Psoas muscle (tissue), 8 donors: ENCODE data around the gene ADGRF4. TPM values are rescaled to one million over a fixed set of nuclear protein-coding genes. Genes with fewer than 3 reads are reported as not detected.

Source experiments
- ATAC-seq, 4 donors: fragments of 200-7000 bp; cut with Tn5 transposase; one replicate each; pipeline ENCODE4 v1.9.1; 2020; ENCODE audit warnings: moderate library complexity in 3 of 4, mild to moderate bottlenecking in 2 of 4
- DNase-seq, 2 donors: peaks; one replicate each; pipeline ENCODE4 v3.0.0-alpha.2; 2020
- H3K27ac ChIP-seq: fragments of 200-600 bp; one replicate; pipeline ENCODE4 v1.8.0; 2022
- H3K27me3 ChIP-seq, 3 donors: fragments of 200-600 bp in 1 of 3; one replicate each; pipeline versions ENCODE4 v1.6.1 to v1.8.0; 2013 to 2022; ENCODE audit warnings: low read length in 2 of 3, mild to moderate bottlenecking in 2 of 3, moderate library complexity in 1 of 3; ENCODE audit not compliant: insufficient read depth in 3 of 3
- H3K36me3 ChIP-seq, 2 donors: fragments of 200-600 bp in 1 of 2; one replicate each; pipeline versions ENCODE4 v1.6.1 to v1.8.0; 2013 to 2022; ENCODE audit warnings: low read depth in 1 of 2, mild to moderate bottlenecking in 1 of 2, moderate library complexity in 1 of 2; ENCODE audit not compliant: insufficient read depth in 1 of 2
- H3K4me1 ChIP-seq: fragments of 200-600 bp; one replicate; pipeline ENCODE4 v1.8.0; 2022
- H3K4me3 ChIP-seq: fragments of 200-600 bp; one replicate; pipeline ENCODE4 v1.8.0; 2022; ENCODE audit warnings: mild to moderate bottlenecking
- H3K9me3 ChIP-seq: fragments of 200-600 bp; one replicate; pipeline ENCODE4 v1.8.0; 2022
- CTCF ChIP-seq: fragments of 200-600 bp; IDR thresholded peaks from one replicate; pipeline ENCODE4 v1.8.0; 2022; ENCODE audit warnings: antibody characterized with exemption
- WGBS, 3 donors: extraction: QIAGEN DNeasy Blood & Tissue Kit; methylation state at CpG; one replicate each; pipeline versions ENCODE4 v1.1.6 to v1.1.7; 2013; 5-methylcytosine and 5-hydroxymethylcytosine counted together
- intact Hi-C, 2 donors: fragments of 100-400 bp; cut with DNase I; formaldehyde crosslinking; loops; one replicate each; pipeline versions ENCODE4 v1.11.0 to v1.14.2; 2022
- polyA plus RNA-seq, 3 donors: library from polyadenylated mRNA; stranded (reverse); fragments of 200-250 nt; gene quantifications; one replicate each; pipeline ENCODE4 v1.2.3, GENCODE V29; 2013
- total RNA-seq, 4 donors: library from RNA; stranded (reverse); fragmentation: NEBNext Ultra II Directional in 2 of 4; extraction: Animal tissue kit (Norgen Biotek cat#: 25700) in 2 of 4; gene quantifications; one replicate each; pipeline versions ENCODE4 v1.2.1 to v1.2.4, GENCODE V29; 2021 to 2023
- donor health status: healthy with polysubstance abuse.
- donor health status: DM: no; HTN: no; CAD: no; lungs with moderate emphysema.
- donor health status: Bipolar disorder and iron deficiency.
- donor health status: healthy.
- donor health status: DM: yes; HTN: yes; CAD: no.
- donor health status: DM: no; HTN: no; CAD: no.
- donor health status: DM: no; HTN: no; CAD: no.
- donor health status: DM: yes; HTN: yes; CAD: no.

ADGRF4 gene
- total and polyA plus RNA-seq, 7 donors, result 0.03 to 0.18 TPM; not detected in 5

GRCh38 chr6:47759364-47759763 is 61.0 kb downstream of the ADGRF4 start:
- WGBS, 3 donors, result 50 to 52% (median 51%) methylated on average over 1 of the region's 1 CpG
- no peaks in the 10 kb centered on the region for H3K4me1 ChIP-seq
- ATAC-seq (no peak), DNase-seq (no peak)
- no peak overlapping the region for H3K4me3 ChIP-seq
- peaks cover 0 to 2% (median 0%) of the 10 kb centered on the region in 3 donors for H3K27me3 ChIP-seq
- TF ChIP-seq CTCF, result no peak
- no peaks in the 10 kb centered on the region for H3K36me3 ChIP-seq
- intact Hi-C loops, result no loop called here
- H3K9me3 ChIP-seq, result peaks cover 5% of the 10 kb centered on the region
- H3K27ac ChIP-seq, result no peak overlapping the region

- Histone ChIP-seq H3K4me3 (no peak overlapping the region), H3K27me3 (peaks cover 0 to 2% (median 0%) of the 10 kb centered on the region in 3 donors), H3K27ac (no peak overlapping the region), H3K36me3 (no peaks in the 10 kb centered on the region), H3K9me3 (no peaks in the 10 kb centered on the region), H3K4me1 (no peaks in the 10 kb centered on the region)
- no peak for ATAC-seq
- DNase-seq, result no peak
- intact Hi-C loops, result no loop called here
- TF ChIP-seq CTCF, result no peak
- 90 to 95% (median 92%) methylated on average over 3 of the region's 3 CpGs for WGBS, 3 donors
Observed at GRCh38 chr6:47762502-47762901, 64.1 kb downstream of the ADGRF4 start.

GRCh38 chr6:47766445-47766844 is 68.1 kb downstream of the ADGRF4 start:
- intact Hi-C loops, result no loop called here
- H3K4me3 ChIP-seq, result no peak overlapping the region
- no peaks in the 10 kb centered on the region for H3K4me1 ChIP-seq
- ATAC-seq, result no peak
- H3K36me3 ChIP-seq, result no peaks in the 10 kb centered on the region
- no peak overlapping the region for H3K27ac ChIP-seq
- no peak for TF ChIP-seq CTCF
- no peaks in the 10 kb centered on the region for H3K9me3 ChIP-seq
- H3K27me3 ChIP-seq, result no peaks in the 10 kb centered on the region
- no peak for DNase-seq
- 93 to 94% (median 94%) methylated on average over 3 of the region's 3 CpGs for WGBS, 3 donors

- intact Hi-C loops, result no loop called here
- no peaks in the 10 kb centered on the region for H3K9me3 ChIP-seq
- H3K27me3 ChIP-seq, result no peaks in the 10 kb centered on the region
- WGBS, 3 donors, result 0 to 45% (median 42%) methylated on average over 1 of the region's 1 CpG
- no peaks in the 10 kb centered on the region for H3K36me3 ChIP-seq
- H3K4me1 ChIP-seq, result no peaks in the 10 kb centered on the region
- no peak overlapping the region for H3K27ac ChIP-seq
- no peak for TF ChIP-seq CTCF
- H3K4me3 ChIP-seq, result no peak overlapping the region
- ATAC-seq (no peak), DNase-seq (no peak)
Observed at GRCh38 chr6:47767102-47767501, 68.7 kb downstream of the ADGRF4 start.

- no peak for ATAC-seq
- no peak for DNase-seq
- Histone ChIP-seq H3K36me3 (no peaks in the 10 kb centered on the region), H3K27me3 (no peaks in the 10 kb centered on the region), H3K9me3 (no peaks in the 10 kb centered on the region), H3K4me3 (no peak overlapping the region), H3K27ac (no peak overlapping the region), H3K4me1 (no peaks in the 10 kb centered on the region)
- intact Hi-C loops, result loop anchor here in 1 of 2 donors (10.0 kb wide), 1 partner anchor 675 kb away; no protein-coding TSS in a partner anchor
- TF ChIP-seq CTCF, result no peak
Observed at GRCh38 chr6:47769982-47770381, 71.6 kb downstream of the ADGRF4 start.
